Mesendoderm (in vitro differentiated cells): ENCODE results near the gene CARD14. TPM values are rescaled to one million over a fixed set of nuclear protein-coding genes. Genes with fewer than 3 reads are reported as not detected.
A peak's percentile ranks its signal among the peaks of the same experiment; 100 is the strongest.

Experiments used
- DNase-seq: peaks from one replicate; pipeline ENCODE4 v3.0.0; 2013
- H2AK5ac ChIP-seq: 2 replicates; pipeline ENCODE4 v1.6.1; 2013; ENCODE audit warnings: low read length, inconsistent platforms
- H2BK120ac ChIP-seq: 2 replicates; pipeline ENCODE4 v1.6.1; 2013; ENCODE audit warnings: low read depth, mild to moderate bottlenecking, low read length, moderate library complexity, mixed read lengths
- H2BK15ac ChIP-seq: replicated peaks from 2 replicates; pipeline ENCODE4 v1.6.1; 2013; ENCODE audit warnings: low read depth, mild to moderate bottlenecking, moderate library complexity
- H2BK5ac ChIP-seq: 2 replicates; pipeline ENCODE4 v1.6.1; 2013; ENCODE audit warnings: low read length, inconsistent platforms
- H3K18ac ChIP-seq: 2 replicates; pipeline ENCODE4 v1.6.1; 2013; ENCODE audit warnings: mild to moderate bottlenecking, low read length, mixed read lengths
- H3K23ac ChIP-seq: one replicate; pipeline ENCODE4 v1.6.1; 2013; ENCODE audit warnings: low read length
- H3K27ac ChIP-seq: 2 replicates; pipeline ENCODE4 v1.5.1; 2013; ENCODE audit warnings: low read depth, mild to moderate bottlenecking, inconsistent platforms, low read length, moderate library complexity
- H3K27me3 ChIP-seq: 2 replicates; pipeline ENCODE4 v1.6.1; 2013; ENCODE audit warnings: low read length, control low read depth, mild to moderate bottlenecking, inconsistent platforms; ENCODE audit not compliant: insufficient read depth, poor library complexity
- H3K36me3 ChIP-seq: 2 replicates; pipeline ENCODE4 v1.6.1; 2013; ENCODE audit warnings: low read length, inconsistent platforms; ENCODE audit not compliant: control insufficient read depth, insufficient read depth
- H3K4ac ChIP-seq: one replicate; pipeline ENCODE4 v1.6.1; 2013; ENCODE audit warnings: low read depth, mild to moderate bottlenecking, low read length, moderate library complexity
- H3K4me1 ChIP-seq: 2 replicates; pipeline ENCODE4 v1.6.1; 2013; ENCODE audit warnings: low read depth, low read length, inconsistent platforms; ENCODE audit not compliant: control insufficient read depth
- H3K4me2 ChIP-seq: 2 replicates; pipeline ENCODE4 v1.6.1; 2013; ENCODE audit warnings: low read length
- H3K4me3 ChIP-seq: 2 replicates; pipeline ENCODE4 v1.5.1; 2013; ENCODE audit warnings: mild to moderate bottlenecking, low read length
- H3K56ac ChIP-seq: one replicate; pipeline ENCODE4 v1.6.1; 2013; ENCODE audit warnings: low read length
- H3K79me1 ChIP-seq: 2 replicates; pipeline ENCODE4 v1.6.1; 2013; ENCODE audit warnings: low read length, inconsistent platforms
- H3K79me2 ChIP-seq: 2 replicates; pipeline ENCODE4 v1.6.1; 2013; ENCODE audit warnings: mild to moderate bottlenecking, low read length; ENCODE audit not compliant: control insufficient read depth, insufficient read depth
- H3K9ac ChIP-seq: 2 replicates; pipeline ENCODE4 v1.6.1; 2013; ENCODE audit warnings: low read length, inconsistent platforms
- H4K5ac ChIP-seq: one replicate; pipeline ENCODE4 v1.6.1; 2013; ENCODE audit warnings: low read length
- H4K8ac ChIP-seq: one replicate; pipeline ENCODE4 v1.6.1; 2013; ENCODE audit warnings: low read depth, mild to moderate bottlenecking, control low read depth, low read length, moderate library complexity
- WGBS: extraction: QIAGEN DNeasy Blood & Tissue Kit; methylation state at CpG from one replicate; pipeline ENCODE4 v1.1.7; 2013; ENCODE audit warnings: low lambda C conversion rate, missing lambda C conversion rate; ENCODE audit not compliant: insufficient coverage; ENCODE audit errors: extremely low coverage; 5-methylcytosine and 5-hydroxymethylcytosine counted together
- polyA plus RNA-seq, 2 experiments: library from polyadenylated mRNA; stranded (reverse); fragments of 200-250 nt; gene quantifications; one replicate each; pipeline ENCODE4 v1.2.3, GENCODE V29; 2013

The CARD14 gene
- 0.13 TPM for polyA plus RNA-seq (2013, experiment 1 of 2)
- polyA plus RNA-seq (2013, experiment 2 of 2), result 0.03 TPM

GRCh38 chr17:80169784-80170500 is at the start of gene CARD14:
TSS of gene CARD14 (plus strand) at chr17:80170030. CDS start at chr17:80181439, 11,409 bp downstream.
- WGBS, result no CpG with 5 or more reads among the region's 19 CpGs
- no peak within 1 kb of the TSS for H3K4ac ChIP-seq
- H3K79me2 ChIP-seq, result no peaks in the 10 kb centered on the region
- H2BK120ac ChIP-seq, result no peak within 1 kb of the TSS
- no peak within 1 kb of the TSS for H2BK15ac ChIP-seq
- no peak for DNase-seq
- no peaks in the 10 kb centered on the region for H3K79me1 ChIP-seq
- H3K27me3 ChIP-seq, result no peaks in the 10 kb centered on the region
- no peaks in the 10 kb centered on the region for H3K36me3 ChIP-seq
- no peak within 1 kb of the TSS for H2BK5ac ChIP-seq
- H2AK5ac ChIP-seq, result no peak within 1 kb of the TSS
- H3K4me1 ChIP-seq, result no peaks in the 10 kb centered on the region
- no peak within 1 kb of the TSS for H4K5ac ChIP-seq
- H3K27ac ChIP-seq, result no peak within 1 kb of the TSS
- H4K8ac ChIP-seq, result no peak within 1 kb of the TSS
- H3K56ac ChIP-seq, result no peak within 1 kb of the TSS
- H3K23ac ChIP-seq, result no peak within 1 kb of the TSS
- no peak within 1 kb of the TSS for H3K4me2 ChIP-seq
- no peak within 1 kb of the TSS for H3K4me3 ChIP-seq
- H3K9ac ChIP-seq, result no peak within 1 kb of the TSS
- no peak within 1 kb of the TSS for H3K18ac ChIP-seq

DNA sequence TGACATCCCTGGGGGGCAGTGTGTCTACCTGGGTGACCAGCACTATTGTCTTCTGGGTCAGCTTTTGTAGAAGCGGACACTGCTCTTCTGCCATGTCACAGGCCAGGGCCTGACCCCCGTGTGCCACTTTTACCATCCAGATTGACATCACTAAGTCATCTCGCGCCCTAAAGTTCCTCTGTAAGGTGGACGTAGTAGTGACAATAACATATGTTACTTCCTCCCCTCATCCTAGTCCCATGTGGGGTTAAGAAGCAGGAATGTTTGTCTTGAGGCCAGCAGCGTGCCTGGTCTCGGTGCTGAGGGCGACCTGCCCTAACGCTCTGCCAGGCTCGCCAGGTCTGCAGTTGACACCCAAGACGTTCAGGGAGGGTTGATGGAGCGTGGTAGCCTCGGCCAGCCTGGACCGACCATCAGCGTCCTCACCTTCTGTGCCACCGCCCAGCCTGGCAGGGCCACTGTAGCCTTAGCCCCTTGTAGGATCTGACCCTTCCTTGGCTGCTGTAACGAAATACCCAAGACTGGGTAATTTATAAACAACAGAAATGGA is 47.7 kb upstream of the CARD14 start:
- Histone ChIP-seq H3K23ac (no peak overlapping the region), H3K27me3 (no peaks in the 10 kb centered on the region), H2BK15ac (no peak overlapping the region), H3K56ac (no peak overlapping the region), H3K4me2 (no peak overlapping the region), H2BK5ac (no peak overlapping the region), H4K8ac (no peak overlapping the region), H3K18ac (no peak overlapping the region), H3K27ac (no peak overlapping the region), H3K4me1 (no peaks in the 10 kb centered on the region), H3K79me1 (no peaks in the 10 kb centered on the region), H4K5ac (no peak overlapping the region), H2BK120ac (no peak overlapping the region), H3K4me3 (no peak overlapping the region), H3K36me3 (no peaks in the 10 kb centered on the region), H2AK5ac (no peak overlapping the region), H3K4ac (no peak overlapping the region), H3K9ac (no peak overlapping the region), H3K79me2 (no peaks in the 10 kb centered on the region)
- DNase-seq, result no peak
- WGBS, result no CpG with 5 or more reads among the region's 17 CpGs

DNA sequence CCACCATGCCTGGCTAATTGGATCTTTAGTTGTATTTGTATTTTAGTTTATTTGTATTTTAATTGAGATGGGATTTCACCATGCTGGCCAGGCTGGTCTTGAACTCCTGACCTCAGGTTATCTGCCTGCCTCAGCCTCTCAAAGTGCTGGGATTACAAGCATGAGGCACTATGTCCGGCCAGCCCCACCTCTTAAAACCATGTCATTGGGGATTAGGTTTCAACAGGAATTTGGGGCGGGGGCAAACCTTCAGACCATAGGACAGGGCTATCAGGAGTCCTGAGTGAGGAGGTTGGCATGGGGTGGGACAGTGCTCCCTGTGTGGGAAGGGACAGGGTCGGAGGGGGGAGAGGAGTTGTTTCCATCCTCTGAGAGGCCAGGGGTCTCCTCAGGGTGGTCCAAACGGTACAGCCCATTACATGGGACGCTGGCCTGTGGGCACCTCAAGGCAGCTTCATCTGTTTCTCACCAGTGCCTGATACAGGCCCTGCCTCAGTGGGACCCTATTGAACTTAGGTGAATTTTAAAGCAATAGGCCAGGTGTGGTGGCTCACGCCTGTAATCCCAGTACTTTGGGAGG is 46.8 kb upstream of the CARD14 start:
- Histone ChIP-seq H2BK120ac (no peak overlapping the region), H3K36me3 (no peaks in the 10 kb centered on the region), H3K27me3 (no peaks in the 10 kb centered on the region), H4K5ac (no peak overlapping the region), H3K23ac (no peak overlapping the region), H3K79me1 (no peaks in the 10 kb centered on the region), H3K18ac (no peak overlapping the region), H3K4me2 (no peak overlapping the region), H3K4me3 (no peak overlapping the region), H3K4me1 (no peaks in the 10 kb centered on the region), H2AK5ac (no peak overlapping the region), H2BK15ac (no peak overlapping the region), H3K27ac (no peak overlapping the region), H3K79me2 (no peaks in the 10 kb centered on the region), H4K8ac (no peak overlapping the region), H3K4ac (no peak overlapping the region), H3K56ac (no peak overlapping the region), H2BK5ac (no peak overlapping the region), H3K9ac (no peak overlapping the region)
- no peak for DNase-seq
- no CpG with 5 or more reads among the region's 6 CpGs for WGBS

DNA sequence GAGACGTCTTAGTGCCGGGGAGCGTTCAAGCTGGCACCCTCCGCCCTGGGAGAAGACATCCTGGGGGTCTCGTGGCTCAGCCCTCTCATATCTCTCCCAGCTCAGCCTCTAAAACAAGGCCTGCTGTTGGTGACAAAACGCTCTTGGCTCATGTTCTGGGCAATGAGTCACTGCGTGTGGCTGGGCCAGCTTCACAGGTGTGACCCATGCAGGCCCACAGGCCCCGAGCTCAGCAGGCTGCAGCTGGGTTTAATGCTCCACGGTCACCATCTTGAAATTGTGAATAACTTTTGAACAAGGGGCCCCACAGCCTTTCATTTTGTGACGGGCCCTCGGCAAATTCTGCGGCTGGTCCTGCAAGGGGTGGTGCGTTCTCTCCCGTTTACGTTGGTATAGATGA is 46.0 kb upstream of the CARD14 start:
- no peak overlapping the region for H2BK5ac ChIP-seq
- no peak overlapping the region for H3K18ac ChIP-seq
- H4K8ac ChIP-seq, result no peak overlapping the region
- DNase-seq, result peak; percentile 35
- H3K36me3 ChIP-seq, result no peaks in the 10 kb centered on the region
- H3K9ac ChIP-seq, result no peak overlapping the region
- H2AK5ac ChIP-seq, result no peak overlapping the region
- H3K4me1 ChIP-seq, result no peaks in the 10 kb centered on the region
- peak overlapping the region; percentile 15 for H3K56ac ChIP-seq
- H3K4me3 ChIP-seq, result no peak overlapping the region
- no peak overlapping the region for H3K4me2 ChIP-seq
- H2BK120ac ChIP-seq, result no peak overlapping the region
- no peak overlapping the region for H3K27ac ChIP-seq
- no peaks in the 10 kb centered on the region for H3K79me2 ChIP-seq
- no peak overlapping the region for H4K5ac ChIP-seq
- no peaks in the 10 kb centered on the region for H3K79me1 ChIP-seq
- no peak overlapping the region for H2BK15ac ChIP-seq
- no peak overlapping the region for H3K4ac ChIP-seq
- H3K23ac ChIP-seq, result no peak overlapping the region
- no CpG with 5 or more reads among the region's 15 CpGs for WGBS
- no peaks in the 10 kb centered on the region for H3K27me3 ChIP-seq

DNA sequence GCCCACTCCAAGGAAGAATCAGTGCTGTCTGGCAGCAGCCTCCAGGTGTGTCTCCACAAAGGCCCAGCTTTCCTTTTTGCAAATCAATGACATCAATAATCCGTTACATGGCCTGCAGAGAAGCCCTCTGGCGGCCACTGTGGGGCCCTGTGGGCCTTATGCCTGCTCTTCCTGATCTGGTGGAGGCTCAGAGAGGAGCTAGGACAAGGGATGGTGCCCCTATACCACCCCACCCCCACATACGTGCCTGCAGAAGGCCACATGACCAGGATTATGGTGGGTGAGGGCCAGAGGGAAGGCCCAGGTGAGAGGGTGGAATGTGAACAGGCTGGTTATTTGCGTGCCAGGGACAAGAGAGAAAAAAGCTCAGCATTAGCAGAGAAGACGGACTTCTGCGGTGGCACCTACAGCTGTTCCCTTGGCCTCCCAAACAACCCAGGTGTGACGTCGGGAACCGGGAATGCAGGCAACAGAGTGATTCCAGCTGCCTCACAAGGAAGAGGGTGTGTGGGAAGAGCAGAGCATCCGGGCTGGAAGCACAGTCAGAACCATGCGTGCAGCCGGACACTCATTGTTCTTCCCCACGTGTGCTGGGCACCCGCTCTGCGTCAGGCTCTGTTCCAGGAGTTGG is 45.4 kb upstream of the CARD14 start:
- Histone ChIP-seq H3K18ac (no peak overlapping the region), H2AK5ac (no peak overlapping the region), H3K79me2 (no peaks in the 10 kb centered on the region), H3K4me3 (no peak overlapping the region), H2BK5ac (no peak overlapping the region), H4K5ac (peak overlapping the region; percentile 64), H3K9ac (no peak overlapping the region), H3K4me1 (peaks cover 2% of the 10 kb centered on the region), H2BK15ac (no peak overlapping the region), H3K4me2 (no peak overlapping the region), H4K8ac (no peak overlapping the region), H3K56ac (peak overlapping the region; percentile 49), H3K79me1 (no peaks in the 10 kb centered on the region), H3K27ac (no peak overlapping the region), H3K4ac (no peak overlapping the region), H3K27me3 (no peaks in the 10 kb centered on the region), H3K23ac (no peak overlapping the region), H2BK120ac (no peak overlapping the region), H3K36me3 (no peaks in the 10 kb centered on the region)
- no CpG with 5 or more reads among the region's 15 CpGs for WGBS
- peak; percentile 87 for DNase-seq
